H1 (cell line): ENCODE data around the gene GOLGB1. TPM values are rescaled to one million over a fixed set of nuclear protein-coding genes. Genes with fewer than 3 reads are reported as not detected.

Source experiments
- CTCF ChIA-PET: fragments of 300-600 bp; sonication (Branson Sonifier 250); formaldehyde crosslinking; loops from one replicate; lab custom pipeline; 2021; ENCODE audit not compliant: partially characterized antibody; lab: Charles Lee
- POLR2A ChIA-PET: fragments of 300-600 bp; sonication (Branson Sonifier 250); formaldehyde crosslinking; loops from one replicate; lab custom pipeline; 2021; ENCODE audit warnings: inconsistent platforms; ENCODE audit not compliant: partially characterized antibody; lab: Charles Lee
- DNase-seq, 2 experiments: peaks; one replicate each; pipeline versions ENCODE4 v3.0.0 to v3.0.0-alpha.2; 2010 to 2022; ENCODE audit warnings: low spot score in 2 of 2, low read depth in 1 of 2, mixed read lengths in 1 of 2
- FAIRE-seq: peaks from 2 replicates; lab custom pipeline; 2011; peaks lifted over from hg19 to GRCh38; lab: Jason Lieb, UNC
- H2AFZ ChIP-seq: 2 replicates; pipeline ENCODE4 v1.8.1; 2012; ENCODE audit warnings: low read length, inconsistent platforms
- H2AK5ac ChIP-seq: 2 replicates; pipeline ENCODE4 v1.6.1; 2013; ENCODE audit warnings: low read depth, low read length
- H2BK120ac ChIP-seq: replicated peaks from 2 replicates; pipeline ENCODE3; 2013; ENCODE audit warnings: low read depth, low read length, inconsistent platforms
- H2BK12ac ChIP-seq: 2 replicates; pipeline ENCODE4 v1.6.1; 2013; ENCODE audit warnings: low read depth, low read length
- H2BK15ac ChIP-seq: 2 replicates; pipeline ENCODE4 v1.6.1; 2013; ENCODE audit warnings: low read length
- H2BK20ac ChIP-seq: 2 replicates; pipeline ENCODE4 v1.6.1; 2013; ENCODE audit warnings: low read length
- H2BK5ac ChIP-seq: 2 replicates; pipeline ENCODE4 v1.6.1; 2013; ENCODE audit warnings: low read depth, low read length
- H3K14ac ChIP-seq: 2 replicates; pipeline ENCODE4 v1.6.1; 2013; ENCODE audit warnings: inconsistent platforms; ENCODE audit not compliant: insufficient read length
- H3K18ac ChIP-seq: 2 replicates; pipeline ENCODE4 v1.6.1; 2013; ENCODE audit warnings: low read length; ENCODE audit errors: extremely low read depth
- H3K23ac ChIP-seq: 2 replicates; pipeline ENCODE4 v1.6.1; 2013; ENCODE audit warnings: inconsistent platforms; ENCODE audit not compliant: insufficient read length
- H3K23me2 ChIP-seq: 2 replicates; pipeline ENCODE4 v1.6.1; 2013; ENCODE audit warnings: low read depth, low read length
- H3K27ac ChIP-seq: 2 replicates; pipeline ENCODE4 v1.6.1; 2011; ENCODE audit warnings: low read depth, low read length, inconsistent platforms
- H3K27me3 ChIP-seq, 4 experiments: replicated peaks in 1 of 4; 1 replicate in 1 of 4; 2 replicates in 3 of 4; pipeline versions ENCODE4 v1.6.1 to v1.8.1; 2011 to 2013; ENCODE audit warnings: low read length in 3 of 4, mild to moderate bottlenecking in 3 of 4, inconsistent platforms in 2 of 4, mixed read lengths in 2 of 4, moderate library complexity in 1 of 4; ENCODE audit not compliant: control insufficient read depth in 3 of 4, insufficient read depth in 3 of 4; ENCODE audit errors: extremely low read depth in 1 of 4
- H3K36me3 ChIP-seq, 4 experiments: 2 replicates each; pipeline versions ENCODE4 v1.6.1 to v1.8.1; 2011 to 2013; ENCODE audit warnings: mild to moderate bottlenecking in 4 of 4, low read length in 3 of 4, moderate library complexity in 2 of 4, control low read depth in 1 of 4, inconsistent platforms in 1 of 4; ENCODE audit not compliant: insufficient read depth in 4 of 4, control insufficient read depth in 2 of 4
- H3K4ac ChIP-seq: replicated peaks from 2 replicates; pipeline ENCODE3; 2013; ENCODE audit warnings: low read length, low read depth, mixed read lengths, inconsistent platforms; ENCODE audit not compliant: insufficient read length
- H3K4me1 ChIP-seq, 4 experiments: replicated peaks in 1 of 4; 1 replicate in 1 of 4; 2 replicates in 3 of 4; pipeline versions ENCODE4 v1.6.1 to v1.8.1; 2011 to 2013; ENCODE audit warnings: low read length in 3 of 4, inconsistent platforms in 2 of 4, mixed read lengths in 1 of 4; ENCODE audit not compliant: insufficient read depth in 4 of 4, control insufficient read depth in 3 of 4
- H3K4me2 ChIP-seq, 2 experiments: 2 replicates each; pipeline versions ENCODE4 v1.6.1 to v1.8.1; 2011 to 2013; ENCODE audit warnings: low read depth in 2 of 2, low read length in 2 of 2, control low read depth in 1 of 2, inconsistent platforms in 1 of 2, mild to moderate bottlenecking in 1 of 2; ENCODE audit not compliant: insufficient read depth in 1 of 2
- H3K4me3 ChIP-seq, 4 experiments: fragments of 200-600, 300-600 bp in 1 of 4; sonication (generic), shearing (Covaris generic), sonication (Bioruptor Twin) in 1 of 4; 2 replicates each; pipeline versions ENCODE4 v1.5.1 to v1.8.1; 2011 to 2016; ENCODE audit warnings: low read length in 4 of 4, low read depth in 3 of 4, control low read depth in 2 of 4, inconsistent platforms in 2 of 4, mild to moderate bottlenecking in 2 of 4, mixed read lengths in 1 of 4, moderate library complexity in 1 of 4; ENCODE audit not compliant: insufficient read depth in 2 of 4; ENCODE audit errors: extremely low read depth in 1 of 4
- H3K56ac ChIP-seq: replicated peaks from 2 replicates; pipeline ENCODE3; 2013; ENCODE audit warnings: low read depth, mild to moderate bottlenecking, mixed read lengths, low read length, inconsistent platforms; ENCODE audit not compliant: insufficient read length
- H3K79me1 ChIP-seq: 2 replicates; pipeline ENCODE4 v1.6.1; 2013; ENCODE audit warnings: low read depth, low read length, control low read depth
- H3K79me2 ChIP-seq, 2 experiments: 2 replicates each; pipeline versions ENCODE4 v1.6.1 to v1.8.1; 2012 to 2013; ENCODE audit warnings: low read length in 2 of 2, mild to moderate bottlenecking in 2 of 2, inconsistent platforms in 1 of 2; ENCODE audit not compliant: insufficient read depth in 2 of 2, control insufficient read depth in 1 of 2
- H3K9ac ChIP-seq, 4 experiments: replicated peaks in 1 of 4; 1 replicate in 1 of 4; 2 replicates in 3 of 4; pipeline versions ENCODE4 v1.6.1 to v1.8.1; 2011 to 2013; ENCODE audit warnings: low read depth in 3 of 4, low read length in 3 of 4, control low read depth in 2 of 4, mild to moderate bottlenecking in 2 of 4, moderate library complexity in 2 of 4, inconsistent platforms in 1 of 4; ENCODE audit errors: extremely low read depth in 1 of 4
- H3K9me3 ChIP-seq, 2 experiments: 2 replicates each; pipeline versions ENCODE4 v1.6.1 to v1.8.1; 2012 to 2013; ENCODE audit warnings: mild to moderate bottlenecking in 2 of 2, moderate library complexity in 2 of 2, control low read depth in 1 of 2, inconsistent platforms in 1 of 2, low read depth in 1 of 2, low read length in 1 of 2, mixed read lengths in 1 of 2; ENCODE audit not compliant: insufficient read depth in 2 of 2
- H4K20me1 ChIP-seq, 2 experiments: replicated peaks in 1 of 2; 2 replicates each; pipeline versions ENCODE3 to v1.8.1; 2011 to 2013; ENCODE audit warnings: inconsistent platforms in 2 of 2, low read length in 2 of 2, mild to moderate bottlenecking in 1 of 2; ENCODE audit not compliant: insufficient read depth in 2 of 2, control insufficient read depth in 1 of 2
- H4K5ac ChIP-seq: 2 replicates; pipeline ENCODE4 v1.6.1; 2013; ENCODE audit warnings: low read length, low read depth, mixed read lengths, inconsistent platforms; ENCODE audit not compliant: insufficient read length
- H4K8ac ChIP-seq: 2 replicates; pipeline ENCODE4 v1.8.0; 2013; ENCODE audit warnings: mild to moderate bottlenecking, moderate library complexity, low read length, inconsistent platforms; ENCODE audit not compliant: insufficient read depth; ENCODE audit errors: extremely low read depth
- H4K91ac ChIP-seq: replicated peaks from 2 replicates; pipeline ENCODE3; 2013; ENCODE audit warnings: low read length, mixed read lengths, inconsistent platforms; ENCODE audit not compliant: insufficient read length
- SAP30 ChIP-seq: fragments of 300-600 bp; sonication (generic); IDR thresholded peaks from 2 replicates; pipeline ENCODE4 v1.7.1; 2012; ENCODE audit warnings: low read length, moderate library complexity, mild to moderate bottlenecking, inconsistent platforms; ENCODE audit not compliant: insufficient read depth, insufficient replicate concordance
- SP2 ChIP-seq: IDR thresholded peaks from 2 replicates; pipeline ENCODE4 v1.6.1; 2012; ENCODE audit warnings: mild to moderate bottlenecking, low read length, inconsistent platforms
- ZNF274 ChIP-seq: IDR thresholded peaks from 2 replicates; pipeline ENCODE4 v1.7.0; 2012; ENCODE audit warnings: low read length, borderline replicate concordance; ENCODE audit errors: extremely low read depth
- WGBS, 2 experiments: shearing (Covaris generic) in 1 of 2; methylation state at CpG; one replicate each; pipeline versions ENCODE4 v1.1.6 to v1.1.7; 2013 to 2015; ENCODE audit warnings: low lambda C conversion rate in 2 of 2, mixed read lengths in 2 of 2, inconsistent platforms in 1 of 2, low coverage in 1 of 2, missing lambda C conversion rate in 1 of 2; ENCODE audit not compliant: insufficient replicate concordance in 2 of 2, insufficient coverage in 1 of 2, insufficient read length in 1 of 2; ENCODE audit errors: extremely low coverage in 1 of 2, missing lambda C conversion rate in 1 of 2; 5-methylcytosine and 5-hydroxymethylcytosine counted together
- polyA plus RNA-seq, 7 experiments: library from polyadenylated mRNA; depleted of rRNA in 3 of 7; stranded (reverse) in 5 of 7; unstranded in 2 of 7; fragments of >200 nt in 5 of 7; fragments of 200-250 nt in 2 of 7; gene quantifications; 1 replicate in 5 of 7; 2 replicates in 1 of 7; 4 replicates in 1 of 7; pipeline versions ENCODE4 v1.2.1 to v1.2.3, GENCODE V29; 2011 to 2013; ENCODE audit warnings: missing spikeins in 2 of 7, mixed read lengths in 2 of 7
- total RNA-seq: library from RNA; stranded (reverse); fragmentation: NEBNext Ultra II Directional; extraction: Animal tissue kit (Norgen Biotek cat#: 25700); gene quantifications from 2 replicates; pipeline ENCODE4 v1.2.1, GENCODE V29; 2021

Gene GOLGB1
- total and polyA plus RNA-seq, 2 of the 8 experiments (the other 6 are each of a cell fraction or from before 2014, with no cell fraction given), result 5.9 to 28.5 TPM

- no CpG with 5 or more reads among the region's 1 CpG for WGBS, 2 experiments
- no peaks in the 10 kb centered on the region for H4K20me1 ChIP-seq
- no peak for FAIRE-seq
Observed at GRCh38 chr3:121637922-121638321, 111.6 kb downstream of the GOLGB1 start.

More at GRCh38 chr3:121637922-121638321, 111.6 kb downstream of the GOLGB1 start:
- Histone ChIP-seq H4K5ac (no peak overlapping the region), H2AK5ac (no peak overlapping the region), H3K4me1 (peaks cover 0 to 2% (median 0%) of the 10 kb centered on the region in 4 experiments; a peak in 1 of 7 replicates), H3K18ac (no peak overlapping the region), H3K4me2 (no peak overlapping the region), H3K27me3 (no peaks in the 10 kb centered on the region; a peak in 1 of 7 replicates), H2BK120ac (no peak overlapping the region), H3K79me1 (no peaks in the 10 kb centered on the region), H3K27ac (no peak overlapping the region), H3K56ac (no peak overlapping the region), H4K91ac (no peak overlapping the region), H3K9me3 (no peaks in the 10 kb centered on the region), H2AFZ (no peak overlapping the region), H4K8ac (no peak overlapping the region), H2BK5ac (no peak overlapping the region), H3K4me3 (no peak overlapping the region), H3K9ac (no peak overlapping the region), H3K23ac (no peak overlapping the region), H2BK15ac (no peak overlapping the region), H3K36me3 (no peaks in the 10 kb centered on the region)
- DNase-seq, result no peak
- ChIA-PET POLR2A (interaction anchor here (0.6 to 2.2 kb wide), 2 partner anchors 8 to 98 kb away, joined by 3 to 5 read pairs; no protein-coding TSS in a partner anchor), CTCF (no interaction called here)
- TF ChIP-seq SP2 (no peak), SAP30 (no peak), ZNF274 (no peak)
- TF ChIP-seq, all 59 proteins: peak for 0
- no peaks in the 10 kb centered on the region for H3K79me2 ChIP-seq
- no peak overlapping the region for H2BK12ac ChIP-seq
- no peak overlapping the region for H2BK20ac ChIP-seq
- peaks cover 1% of the 10 kb centered on the region; the same call in 1 of the 2 replicates for H3K23me2 ChIP-seq
- no peak overlapping the region for H3K4ac ChIP-seq
- H3K14ac ChIP-seq, result no peak overlapping the region
